ENCODE measurements around the gene RBM20. TPM values are rescaled to one million over a fixed set of nuclear protein-coding genes. Genes with fewer than 3 reads are reported as not detected.
A peak's percentile ranks its signal among the peaks of the same experiment; 100 is the strongest.

The RBM20 gene
- total and polyA plus RNA-seq, 2 of the 4 experiments (the other 2 are of a cell fraction), result under 0.01 to 0.15 TPM

DNA sequence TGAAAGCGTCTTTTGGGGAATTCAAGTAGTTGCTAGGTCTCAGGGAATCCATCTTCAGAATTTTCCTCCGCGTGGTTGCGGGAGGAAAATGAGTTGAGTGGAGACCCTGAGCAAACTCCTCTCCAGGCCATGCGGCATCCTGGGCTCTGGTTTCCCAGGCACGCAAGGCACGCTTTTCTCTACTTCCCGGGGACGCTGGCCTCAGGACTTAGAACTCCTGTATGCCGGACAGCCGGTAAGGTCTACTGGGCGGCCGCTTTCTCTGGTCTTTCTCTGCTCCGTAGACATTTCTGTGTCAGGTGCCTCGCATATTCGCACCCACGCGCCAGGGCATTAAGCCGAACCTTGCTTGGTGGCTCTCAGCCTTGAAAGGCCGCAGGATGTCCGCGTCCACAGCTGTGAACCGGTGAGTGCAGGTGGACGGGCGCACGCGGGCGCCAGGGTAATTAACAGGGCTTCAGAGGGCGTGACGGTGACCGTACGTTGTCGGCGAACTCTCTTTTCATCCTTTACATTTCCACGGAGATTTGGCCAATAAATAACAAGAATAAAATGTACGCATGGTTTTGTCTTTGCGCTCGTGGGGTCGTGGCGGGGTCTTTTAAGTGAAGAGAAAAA is 992 bp upstream of the RBM20 start:
- Histone ChIP-seq H3K4me3 (ENCODE audit: insufficient read depth, low read depth, low read length) (peak overlapping the region; percentile 95), H2BK15ac (ENCODE audit: low read depth, low read length) (no peak overlapping the region), H2BK120ac (ENCODE audit: low read depth, low read length) (no peak overlapping the region), H3K79me1 (ENCODE audit: low read depth in 1 of 2, low read length in 2 of 2) (no peaks in the 10 kb centered on the region), H3K9ac (ENCODE audit: low read depth, low read length) (no peak overlapping the region), H3K9me3 (ENCODE audit: control insufficient read depth, insufficient read depth, low read length) (0 out of 2 replicates have a peak, but pooled peaks cover 2% of the 10 kb centered on the region), H3K18ac (ENCODE audit: low read depth, low read length) (no peak overlapping the region), H4K5ac (ENCODE audit: low read depth, low read length) (no peak overlapping the region), H3K4me1 (ENCODE audit: control insufficient read depth, insufficient read depth, low read length) (peaks cover 2% of the 10 kb centered on the region; the same call in 1 of the 2 replicates), H2AFZ (replicated peaks; ENCODE audit: low read length, poor library complexity) (peak overlapping the region; percentile 88), H2BK20ac (ENCODE audit: low read depth, low read length) (no peak overlapping the region), H2BK5ac (ENCODE audit: low read depth, low read length, poor library complexity, severe bottlenecking) (no peak overlapping the region), H2AK5ac (ENCODE audit: low read depth, low read length) (no peak overlapping the region), H3K36me3 (ENCODE audit: control insufficient read depth, insufficient read depth, low read length) (no peaks in the 10 kb centered on the region), H4K91ac (ENCODE audit: insufficient read depth, low read depth, low read length) (no peak overlapping the region), H3K14ac (replicated peaks; ENCODE audit: low read depth, low read length) (no peak overlapping the region), H3K27me3 (ENCODE audit: control insufficient read depth, insufficient read depth, low read length) (peaks cover 42% of the 10 kb centered on the region), H3K9me1 (ENCODE audit: insufficient read depth, low read length) (no peaks in the 10 kb centered on the region), H3K23ac (ENCODE audit: low read depth, low read length) (no peak overlapping the region), H3K4ac (ENCODE audit: low read depth, low read length) (no peak overlapping the region), H3K56ac (ENCODE audit: extremely low read depth, insufficient read depth, low read length) (no peak overlapping the region), H3K27ac (ENCODE audit: insufficient read depth, low read length) (no peak overlapping the region), H3K4me2 (ENCODE audit: low read depth, low read length) (peak overlapping the region; percentile 97; the same call in 1 of the 2 replicates), H4K20me1 (ENCODE audit: insufficient read depth, low read length) (no peaks in the 10 kb centered on the region), H4K8ac (ENCODE audit: low read depth in 2 of 2, low read length in 2 of 2) (no peak overlapping the region), H2AK9ac (replicated peaks; ENCODE audit: low read depth, low read length, poor library complexity) (no peak overlapping the region)
- intact Hi-C loops (cut with micrococcal nuclease) (loop anchor here (5.0 kb wide), 1 partner anchor 39 kb away; no protein-coding TSS in a partner anchor), in situ Hi-C loops (cut with MboI; ENCODE audit: low sequenced_read_pairs) (no loop called here), dilution Hi-C loops (cut with HindIII; ENCODE audit: low sequenced_read_pairs, unreplicated experiment) (no loop called here)
- BruUV-seq (replicated peaks), result no TSS peak
- DNase-seq (no peak), ATAC-seq (ENCODE audit: low read depth) (no peak)
- ChIA-PET POLR2A (ENCODE audit: unreplicated experiment) (no interaction called here), CTCF (interaction anchor here (0.6 kb wide), 1 partner anchor 19 kb away, joined by 3 read pairs; no protein-coding TSS in a partner anchor)
- WGBS, 2 experiments (ENCODE audit: extremely low coverage in 2 of 2, insufficient read length in 1 of 2), result 12% methylated on average over 24 of the region's 40 CpGs; no CpG with 5 or more reads in 1 of the 2 experiments
- TF ChIP-seq RFX5 (IDR thresholded peaks at IDR 0.05; ENCODE audit: low read depth, low read length), result no peak
- no peak for TF ChIP-seq MAFK (IDR thresholded peaks at IDR 0.05; ENCODE audit: low read depth, low read length)
- TF ChIP-seq, protein P1, sequence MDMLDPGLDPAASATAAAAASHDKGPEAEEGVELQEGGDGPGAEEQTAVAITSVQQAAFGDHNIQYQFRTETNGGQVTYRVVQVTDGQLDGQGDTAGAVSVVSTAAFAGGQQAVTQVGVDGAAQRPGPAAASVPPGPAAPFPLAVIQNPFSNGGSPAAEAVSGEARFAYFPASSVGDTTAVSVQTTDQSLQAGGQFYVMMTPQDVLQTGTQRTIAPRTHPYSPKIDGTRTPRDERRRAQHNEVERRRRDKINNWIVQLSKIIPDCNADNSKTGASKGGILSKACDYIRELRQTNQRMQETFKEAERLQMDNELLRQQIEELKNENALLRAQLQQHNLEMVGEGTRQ (IDR thresholded peaks at IDR 0.05; ENCODE audit: low read depth, low read length), result no peak
- TF ChIP-seq SMC3 (IDR thresholded peaks at IDR 0.05; ENCODE audit: low read depth, low read length), result no peak
- no peak for TF ChIP-seq MAZ (IDR thresholded peaks at IDR 0.05; ENCODE audit: borderline replicate concordance, low read depth, low read length)
- TF ChIP-seq, protein P2, sequence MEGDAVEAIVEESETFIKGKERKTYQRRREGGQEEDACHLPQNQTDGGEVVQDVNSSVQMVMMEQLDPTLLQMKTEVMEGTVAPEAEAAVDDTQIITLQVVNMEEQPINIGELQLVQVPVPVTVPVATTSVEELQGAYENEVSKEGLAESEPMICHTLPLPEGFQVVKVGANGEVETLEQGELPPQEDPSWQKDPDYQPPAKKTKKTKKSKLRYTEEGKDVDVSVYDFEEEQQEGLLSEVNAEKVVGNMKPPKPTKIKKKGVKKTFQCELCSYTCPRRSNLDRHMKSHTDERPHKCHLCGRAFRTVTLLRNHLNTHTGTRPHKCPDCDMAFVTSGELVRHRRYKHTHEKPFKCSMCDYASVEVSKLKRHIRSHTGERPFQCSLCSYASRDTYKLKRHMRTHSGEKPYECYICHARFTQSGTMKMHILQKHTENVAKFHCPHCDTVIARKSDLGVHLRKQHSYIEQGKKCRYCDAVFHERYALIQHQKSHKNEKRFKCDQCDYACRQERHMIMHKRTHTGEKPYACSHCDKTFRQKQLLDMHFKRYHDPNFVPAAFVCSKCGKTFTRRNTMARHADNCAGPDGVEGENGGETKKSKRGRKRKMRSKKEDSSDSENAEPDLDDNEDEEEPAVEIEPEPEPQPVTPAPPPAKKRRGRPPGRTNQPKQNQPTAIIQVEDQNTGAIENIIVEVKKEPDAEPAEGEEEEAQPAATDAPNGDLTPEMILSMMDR (conservative IDR thresholded peaks at IDR 0.05; ENCODE audit: low read depth, low read length), result no peak
- TF ChIP-seq FOS (IDR thresholded peaks at IDR 0.05; ENCODE audit: low read depth, low read length), result no peak
- no peak for TF ChIP-seq NFE2L2 (IDR thresholded peaks at IDR 0.05; ENCODE audit: low read depth, low read length)
- no peak for TF ChIP-seq RAD21 (IDR thresholded peaks at IDR 0.05; ENCODE audit: low read length)
- no peak for TF ChIP-seq RCOR1 (IDR thresholded peaks at IDR 0.05; ENCODE audit: insufficient replicate concordance, low read length)
- no peak for TF ChIP-seq MXI1 (IDR thresholded peaks at IDR 0.05; ENCODE audit: borderline replicate concordance, low read depth, low read length)
